Hepatocyte (in vitro differentiated cells): Measurements from ENCODE around the gene ODAM. TPM values are rescaled to one million over a fixed set of nuclear protein-coding genes. Genes with fewer than 3 reads are reported as not detected.

Source experiments
- DNase-seq: peaks from one replicate; pipeline ENCODE4 v3.0.0-alpha.2; 2016; ENCODE audit warnings: low spot score
- H2AFZ ChIP-seq: fragments of 200-600 bp; sonication (generic); 2 replicates; pipeline ENCODE4 v1.6.0; 2016; ENCODE audit warnings: antibody characterized with exemption, mild to moderate bottlenecking
- H3K27ac ChIP-seq: fragments of 200-600 bp; sonication (generic); 2 replicates; pipeline ENCODE4 v1.5.1; 2016; ENCODE audit warnings: mild to moderate bottlenecking
- H3K27me3 ChIP-seq: fragments of 200-600 bp; sonication (generic); 2 replicates; pipeline ENCODE4 v1.6.1; 2016
- H3K36me3 ChIP-seq: fragments of 200-600 bp; sonication (generic); replicated peaks from 2 replicates; pipeline ENCODE4 v1.5.1; 2016; ENCODE audit warnings: low read depth; ENCODE audit not compliant: insufficient read depth
- H3K4me1 ChIP-seq: fragments of 200-600 bp; sonication (generic); 2 replicates; pipeline ENCODE4 v1.5.1; 2016; ENCODE audit warnings: mild to moderate bottlenecking, moderate library complexity; ENCODE audit not compliant: insufficient read depth
- H3K4me2 ChIP-seq: fragments of 200-600 bp; sonication (generic); 2 replicates; pipeline ENCODE4 v1.6.0; 2016
- H3K4me3 ChIP-seq: fragments of 200-600 bp; sonication (generic); 2 replicates; pipeline ENCODE4 v1.5.1; 2016; ENCODE audit warnings: mild to moderate bottlenecking
- H3K79me2 ChIP-seq: fragments of 200-600 bp; sonication (generic); 2 replicates; pipeline ENCODE4 v1.6.0; 2017; ENCODE audit warnings: mild to moderate bottlenecking
- H3K9me2 ChIP-seq: fragments of 200-600 bp; sonication (generic); replicated peaks from 2 replicates; pipeline ENCODE4 v1.6.0; 2017; ENCODE audit warnings: mild to moderate bottlenecking; ENCODE audit not compliant: insufficient read depth
- H3K9me3 ChIP-seq: fragments of 200-600 bp; sonication (generic); 2 replicates; pipeline ENCODE4 v1.5.1; 2016; ENCODE audit warnings: low read depth, mild to moderate bottlenecking
- H4K20me1 ChIP-seq: fragments of 200-600 bp; sonication (generic); 2 replicates; pipeline ENCODE4 v1.6.0; 2016; ENCODE audit warnings: mild to moderate bottlenecking; ENCODE audit not compliant: insufficient read depth, poor library complexity, severe bottlenecking
- CTCF ChIP-seq: fragments of 200-600 bp; sonication (generic); IDR thresholded peaks from 2 replicates; pipeline ENCODE4 v1.5.1; 2016; ENCODE audit warnings: antibody characterized with exemption, mild to moderate bottlenecking; ENCODE audit not compliant: poor library complexity
- EZH2 ChIP-seq: fragments of 200-600 bp; sonication (generic); IDR thresholded peaks from 2 replicates; pipeline ENCODE4 v1.6.1; 2016; ENCODE audit warnings: antibody characterized with exemption, mild to moderate bottlenecking, borderline replicate concordance
- EZH2phosphoT487 ChIP-seq: fragments of 200-600 bp; sonication (generic); IDR thresholded peaks from one replicate; pipeline ENCODE4 v1.6.1; 2018; ENCODE audit warnings: antibody characterized with exemption, mild to moderate bottlenecking, low read depth, moderate library complexity; ENCODE audit not compliant: unreplicated experiment, severe bottlenecking
- WGBS: methylation state at CpG from one replicate; pipeline ENCODE4 v1.1.6; 2016; ENCODE audit warnings: low lambda C conversion rate; ENCODE audit errors: missing lambda C conversion rate; 5-methylcytosine and 5-hydroxymethylcytosine counted together
- polyA plus RNA-seq: library from polyadenylated mRNA; unstranded; fragments of >200 nt; fragmentation: Nextera tagmentation; extraction: Ambion mirVana; gene quantifications from 2 replicates; pipeline ENCODE4 v1.2.1, GENCODE V29; 2016
- total RNA-seq: library from RNA; depleted of rRNA; stranded (reverse); fragments of >200 nt; gene quantifications from 2 replicates; pipeline ENCODE4 v1.2.3, GENCODE V29; 2014

Gene ODAM
- total RNA-seq (1.2 and 5.3 TPM in 2 replicates), polyA plus RNA-seq (3.8 and 5.3 TPM in 2 replicates)

GRCh38 chr4:70195425-70195824, at the start of gene ODAM:
Gene ODAM (plus strand): TSS chr4:70195725. CDS start chr4:70196544, 819 bp downstream.
- Histone ChIP-seq H3K27ac (no peak within 1 kb of the TSS), H3K4me2 (no peak within 1 kb of the TSS), H3K9me3 (no peaks in the 10 kb centered on the region), H3K4me1 (peaks cover 12% of the 10 kb centered on the region), H3K27me3 (no peaks in the 10 kb centered on the region), H3K9me2 (no peaks in the 10 kb centered on the region), H3K4me3 (no peak within 1 kb of the TSS), H4K20me1 (no peaks in the 10 kb centered on the region), H3K36me3 (no peaks in the 10 kb centered on the region), H2AFZ (no peak within 1 kb of the TSS), H3K79me2 (no peaks in the 10 kb centered on the region)
- whole genome bisulfite sequencing = 100% methylated on average over 1 of the region's 1 CpG
- no peak for DNase-seq
- no peak for TF ChIP-seq EZH2phosphoT487
- no peak for TF ChIP-seq CTCF
- TF ChIP-seq EZH2 = no peak

GRCh38 chr4:70151271-70151670, 44.3 kb upstream of the ODAM start:
- no peaks in the 10 kb centered on the region for H3K9me3 ChIP-seq
- 64% methylated on average over 3 of the region's 3 CpGs for WGBS

GRCh38 chr4:70152088-70152487, 43.4 kb upstream of the ODAM start:
- Histone ChIP-seq H3K4me1 (no peaks in the 10 kb centered on the region), H3K4me3 (no peak overlapping the region), H3K4me2 (no peak overlapping the region), H3K27ac (no peak overlapping the region), H4K20me1 (no peaks in the 10 kb centered on the region), H3K9me3 (no peaks in the 10 kb centered on the region), H3K36me3 (no peaks in the 10 kb centered on the region), H3K27me3 (no peaks in the 10 kb centered on the region), H3K79me2 (no peaks in the 10 kb centered on the region), H2AFZ (no peak overlapping the region), H3K9me2 (no peaks in the 10 kb centered on the region)
- TF ChIP-seq CTCF (no peak), EZH2 (no peak), EZH2phosphoT487 (no peak)
- no peak for DNase-seq
- WGBS = 98% methylated on average over 2 of the region's 2 CpGs

More at GRCh38 chr4:70151271-70151670, 44.3 kb upstream of the ODAM start:
- H3K4me1 ChIP-seq = no peaks in the 10 kb centered on the region
- H3K36me3 ChIP-seq = no peaks in the 10 kb centered on the region
- no peak for DNase-seq
- no peaks in the 10 kb centered on the region for H4K20me1 ChIP-seq
- H3K4me3 ChIP-seq = no peak overlapping the region
- H3K9me2 ChIP-seq = no peaks in the 10 kb centered on the region
- H2AFZ ChIP-seq = no peak overlapping the region
- H3K27ac ChIP-seq = no peak overlapping the region
- no peak overlapping the region for H3K4me2 ChIP-seq
- TF ChIP-seq EZH2phosphoT487 (no peak), CTCF (no peak), EZH2 (no peak)
- no peaks in the 10 kb centered on the region for H3K79me2 ChIP-seq
- H3K27me3 ChIP-seq = no peaks in the 10 kb centered on the region

GRCh38 chr4:70153937-70154336, 41.6 kb upstream of the ODAM start, which contains the start of gene PRR27:
Gene PRR27 (plus strand): TSS chr4:70154237. CDS start chr4:70154376, 139 bp downstream.
- 92% methylated on average over 3 of the region's 3 CpGs for WGBS
- no peak for TF ChIP-seq EZH2phosphoT487
- no peak for TF ChIP-seq EZH2
- no peak for TF ChIP-seq CTCF
- H3K79me2 ChIP-seq = no peaks in the 10 kb centered on the region
- H4K20me1 ChIP-seq = no peaks in the 10 kb centered on the region
- no peak within 1 kb of the TSS for H3K4me2 ChIP-seq
- H3K9me3 ChIP-seq = no peaks in the 10 kb centered on the region
- no peak within 1 kb of the TSS for H3K4me3 ChIP-seq
- no peaks in the 10 kb centered on the region for H3K4me1 ChIP-seq
- H3K9me2 ChIP-seq = no peaks in the 10 kb centered on the region
- DNase-seq = no peak
- H3K27ac ChIP-seq = no peak within 1 kb of the TSS
- H3K27me3 ChIP-seq = no peaks in the 10 kb centered on the region
- H3K36me3 ChIP-seq = no peaks in the 10 kb centered on the region
- H2AFZ ChIP-seq = no peak within 1 kb of the TSS
